Ovary (tissue), 3 donors: ENCODE measurements around the gene LTBP4.

Experiments used
- CTCF ChIP-seq, 3 donors: fragments of 450-650 bp in 2 of 3; fragments of 200-600 bp in 1 of 3; IDR thresholded peaks; one replicate each; pipeline versions ENCODE4 v1.5.1 to v1.8.0; 2016 to 2022; ENCODE audit warnings: antibody characterized with exemption in 3 of 3, mild to moderate bottlenecking in 1 of 3
- POLR2A ChIP-seq: fragments of 450-650 bp; IDR thresholded peaks from one replicate; pipeline ENCODE4 v1.6.1; 2017; ENCODE audit warnings: antibody characterized with exemption, mild to moderate bottlenecking, moderate library complexity
- donor health status: DM: no; HTN: no; CAD: no.

- TF ChIP-seq CTCF (IDR thresholded peaks at IDR 0.05) (no peak), POLR2A (no peak)
These were observed 31.3 kb downstream of the LTBP4 start for GRCh38 chr19:40632311-40633036.
